Lower leg skin (tissue), 4 donors: ENCODE measurements around the gene AKAP10. TPM values are rescaled to one million over a fixed set of nuclear protein-coding genes. Genes with fewer than 3 reads are reported as not detected.
"Not testable (repeated sequence)": the region's sequence is repeated elsewhere in the genome, so short reads cannot be mapped to it uniquely, and the experiment has no call there.

Experiments used
- DNase-seq, 2 donors: peaks; one replicate each; pipeline ENCODE4 v3.0.0-alpha.2; 2019; ENCODE audit warnings: low spot score in 2 of 2
- H3K4me3 ChIP-seq: fragments of 200-600 bp; sonication (generic); 2 replicates; pipeline ENCODE4 v1.5.1; 2017; ENCODE audit warnings: mild to moderate bottlenecking, low read depth; ENCODE audit not compliant: poor library complexity, severe bottlenecking
- POLR2A ChIP-seq, 2 donors: fragments of 450-650 bp; IDR thresholded peaks; one replicate each; pipeline ENCODE4 v1.6.1; 2016 to 2017; ENCODE audit warnings: antibody characterized with exemption in 2 of 2, mild to moderate bottlenecking in 1 of 2, moderate library complexity in 1 of 2
- WGBS, 2 donors: methylation state at CpG; one replicate each; pipeline ENCODE4 v1.1.5; 2018; 5-methylcytosine and 5-hydroxymethylcytosine counted together
- intact Hi-C: fragments of 100-400 bp; cut with DNase I; formaldehyde crosslinking; loops from one replicate; pipeline ENCODE4 v1.15.0; 2023; ENCODE audit warnings: low total_unique reads
- total RNA-seq, 4 donors: library from RNA; depleted of rRNA; stranded (reverse); fragments of >200 nt; gene quantifications; one replicate each; pipeline ENCODE4 v1.1.0, GENCODE V29; 2016
- TF ChIP-seq, protein P1 (sequence below), 3 donors: fragments of 450-650 bp; IDR thresholded peaks; one replicate each; pipeline ENCODE4 v1.5.1; 2016; ENCODE audit warnings: antibody characterized with exemption in 3 of 3, mild to moderate bottlenecking in 3 of 3, moderate library complexity in 2 of 3

The AKAP10 gene
- total RNA-seq, 4 donors from 2014 or later: 16.3 to 32.4 (median 23.5) TPM

DNA sequence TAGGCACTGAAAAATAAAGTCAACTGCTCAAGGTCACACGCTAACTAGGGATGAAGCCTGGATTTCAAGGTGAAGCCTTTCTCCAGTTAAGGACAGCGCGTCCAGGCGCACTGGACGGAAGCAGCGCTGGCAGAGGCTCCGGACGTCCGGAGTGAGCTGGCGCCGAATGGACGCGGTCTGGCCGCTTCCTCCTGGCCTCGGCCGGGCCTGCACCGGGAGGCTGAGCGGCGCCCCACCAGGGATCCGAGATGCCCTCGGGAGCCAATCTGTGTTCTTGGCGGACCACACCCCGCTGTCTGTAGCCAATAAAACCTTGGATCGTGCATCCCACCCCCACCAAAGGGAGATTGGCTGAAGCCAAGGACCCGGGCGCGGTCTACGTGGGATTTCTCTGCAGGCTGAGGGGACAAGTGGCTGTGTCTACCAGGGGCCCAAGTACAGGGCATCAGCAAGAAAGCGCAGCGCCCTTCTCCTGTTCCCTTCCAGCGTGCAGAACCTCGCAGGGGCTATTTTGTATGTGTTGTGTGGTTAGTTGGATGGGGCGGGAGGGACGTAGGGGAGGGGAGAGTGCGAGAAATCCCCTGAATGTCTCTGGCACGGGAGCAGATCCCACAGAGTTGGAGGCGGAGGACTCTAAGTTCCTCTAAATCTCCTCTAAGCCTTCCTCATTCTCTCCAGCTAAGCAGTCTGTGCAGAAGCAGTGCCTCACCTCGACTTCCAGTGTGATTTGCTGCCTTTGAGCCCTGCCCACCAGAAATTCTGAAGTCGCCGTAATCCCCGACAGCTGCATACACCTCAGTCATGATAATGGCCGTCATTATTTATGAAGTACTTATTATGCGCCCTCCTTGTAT lies 2.5 kb upstream of the AKAP10 start:
- no peak for TF ChIP-seq POLR2A (IDR thresholded peaks at IDR 0.05)
- TF ChIP-seq, protein P1, sequence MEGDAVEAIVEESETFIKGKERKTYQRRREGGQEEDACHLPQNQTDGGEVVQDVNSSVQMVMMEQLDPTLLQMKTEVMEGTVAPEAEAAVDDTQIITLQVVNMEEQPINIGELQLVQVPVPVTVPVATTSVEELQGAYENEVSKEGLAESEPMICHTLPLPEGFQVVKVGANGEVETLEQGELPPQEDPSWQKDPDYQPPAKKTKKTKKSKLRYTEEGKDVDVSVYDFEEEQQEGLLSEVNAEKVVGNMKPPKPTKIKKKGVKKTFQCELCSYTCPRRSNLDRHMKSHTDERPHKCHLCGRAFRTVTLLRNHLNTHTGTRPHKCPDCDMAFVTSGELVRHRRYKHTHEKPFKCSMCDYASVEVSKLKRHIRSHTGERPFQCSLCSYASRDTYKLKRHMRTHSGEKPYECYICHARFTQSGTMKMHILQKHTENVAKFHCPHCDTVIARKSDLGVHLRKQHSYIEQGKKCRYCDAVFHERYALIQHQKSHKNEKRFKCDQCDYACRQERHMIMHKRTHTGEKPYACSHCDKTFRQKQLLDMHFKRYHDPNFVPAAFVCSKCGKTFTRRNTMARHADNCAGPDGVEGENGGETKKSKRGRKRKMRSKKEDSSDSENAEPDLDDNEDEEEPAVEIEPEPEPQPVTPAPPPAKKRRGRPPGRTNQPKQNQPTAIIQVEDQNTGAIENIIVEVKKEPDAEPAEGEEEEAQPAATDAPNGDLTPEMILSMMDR (IDR thresholded peaks at IDR 0.05): no peak
- DNase-seq: peak in 1 of 2 donors; percentile 82
- intact Hi-C loops: no loop called here
- 76 to 86% methylated on average over 43 of the region's 43 CpGs for WGBS, 2 donors
- H3K4me3 ChIP-seq: no peak overlapping the region

DNA sequence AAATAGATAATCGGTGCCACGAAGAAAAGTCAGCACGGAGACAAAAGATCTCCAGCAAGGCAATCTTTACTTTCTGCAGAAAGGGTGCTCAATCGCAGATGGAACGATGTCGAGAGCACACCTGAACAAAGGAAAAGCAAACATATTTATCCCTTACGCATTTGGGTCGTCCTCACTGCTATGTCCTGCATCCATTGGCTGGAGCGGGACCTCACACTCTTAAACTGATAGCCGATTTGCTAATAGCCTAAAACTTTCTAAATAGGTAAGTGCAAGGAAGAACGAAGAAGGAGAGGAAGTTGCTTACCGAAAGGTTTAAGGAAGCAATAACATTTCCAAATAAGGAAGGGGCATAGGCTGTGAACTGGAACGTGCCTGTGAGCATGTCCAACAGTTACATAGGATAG lies 1.2 kb upstream of the AKAP10 start:
- intact Hi-C loops: no loop called here
- H3K4me3 ChIP-seq: no peak overlapping the region
- 90 to 92% methylated on average over 13 of the region's 13 CpGs for WGBS, 2 donors
- TF ChIP-seq, protein P1 (IDR thresholded peaks at IDR 0.05): no peak
- no peak for TF ChIP-seq POLR2A (IDR thresholded peaks at IDR 0.05)
- no peak for DNase-seq

DNA sequence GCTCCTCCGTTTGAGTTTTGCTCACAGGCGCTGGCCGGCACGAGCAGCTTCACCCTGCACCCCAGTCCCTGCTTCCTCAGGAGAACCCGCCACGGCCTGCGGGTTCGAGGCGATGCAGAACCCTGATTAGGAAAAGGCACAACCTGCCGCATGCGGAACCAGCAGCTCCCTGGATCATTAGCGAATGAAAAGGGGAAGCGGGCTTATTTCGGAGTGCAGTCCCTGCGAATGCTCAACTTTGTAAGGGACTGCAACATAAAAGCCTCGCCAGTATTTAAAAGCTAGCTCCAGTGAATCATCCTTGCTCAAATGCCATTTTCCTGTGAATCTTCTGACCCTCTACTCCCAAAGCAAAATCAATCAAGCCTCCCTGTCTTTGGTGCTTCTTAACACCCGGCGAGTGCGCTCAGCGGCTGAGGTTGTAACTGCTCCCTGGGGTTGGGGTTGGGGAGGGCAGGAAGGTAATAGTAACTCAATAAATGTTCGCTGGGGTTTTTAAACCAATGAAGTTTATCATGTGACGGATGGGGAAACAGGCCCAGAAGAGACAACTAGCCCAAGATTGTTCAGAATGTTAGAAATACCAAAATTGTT lies 678 bp upstream of the AKAP10 start:
- DNase-seq: no peak
- WGBS, 2 donors: 22 to 26% methylated on average over 18 to 22 of the region's 22 CpGs
- peak overlapping the region; percentile 97 for H3K4me3 ChIP-seq
- TF ChIP-seq POLR2A (IDR thresholded peaks at IDR 0.05): no peak
- TF ChIP-seq, protein P1 (IDR thresholded peaks at IDR 0.05): no peak
- intact Hi-C loops: no loop called here

DNA sequence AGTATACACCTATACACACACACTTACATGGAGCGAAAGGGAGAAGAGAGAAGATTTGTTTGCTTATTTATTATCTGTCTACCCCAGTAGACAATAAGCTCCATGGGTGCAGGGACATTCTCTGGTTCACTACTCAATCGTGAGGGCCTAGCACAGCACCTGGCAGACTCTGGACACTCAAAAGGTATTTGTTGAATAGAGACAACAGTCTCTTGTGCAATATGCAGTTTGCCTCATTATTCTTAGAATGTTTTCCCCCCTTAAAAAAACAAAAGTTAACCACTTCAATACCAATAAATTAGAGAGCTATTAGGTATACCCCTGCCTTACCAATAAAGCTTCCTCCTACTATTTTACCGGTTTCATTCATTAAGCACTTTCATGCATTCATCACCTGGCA lies 2.0 kb downstream of the AKAP10 start:
- DNase-seq: no peak
- intact Hi-C loops: no loop called here
- WGBS, 2 donors: 72 to 77% methylated on average over 3 of the region's 3 CpGs
- H3K4me3 ChIP-seq: no peak overlapping the region
- TF ChIP-seq POLR2A (IDR thresholded peaks at IDR 0.05): no peak
- TF ChIP-seq, protein P1 (IDR thresholded peaks at IDR 0.05): no peak

DNA sequence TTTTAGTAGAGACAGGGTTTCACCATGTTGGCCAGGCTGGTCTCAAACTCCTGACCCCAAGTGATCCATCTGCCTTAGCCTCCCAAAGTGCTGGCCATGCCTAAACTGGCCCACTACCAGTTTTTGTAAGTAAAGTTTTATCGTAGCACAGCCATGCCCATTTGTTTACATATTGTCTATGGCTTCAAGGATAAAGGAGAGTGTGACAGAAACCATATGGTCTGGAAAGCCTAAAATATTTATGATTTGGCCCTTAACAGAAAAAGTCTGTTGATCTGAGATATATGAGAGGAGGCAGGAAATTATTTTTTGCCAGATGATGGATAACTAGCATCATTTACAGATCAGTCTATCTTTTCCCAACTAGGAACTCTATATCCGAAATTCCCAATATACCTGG lies 4.5 kb downstream of the AKAP10 start:
- no peak for DNase-seq
- intact Hi-C loops: no loop called here
- H3K4me3 ChIP-seq: no peak overlapping the region
- WGBS, 2 donors: 80 to 83% methylated on average over 2 of the region's 2 CpGs
- no peak for TF ChIP-seq POLR2A (IDR thresholded peaks at IDR 0.05)
- TF ChIP-seq, protein P1 (IDR thresholded peaks at IDR 0.05): no peak

DNA sequence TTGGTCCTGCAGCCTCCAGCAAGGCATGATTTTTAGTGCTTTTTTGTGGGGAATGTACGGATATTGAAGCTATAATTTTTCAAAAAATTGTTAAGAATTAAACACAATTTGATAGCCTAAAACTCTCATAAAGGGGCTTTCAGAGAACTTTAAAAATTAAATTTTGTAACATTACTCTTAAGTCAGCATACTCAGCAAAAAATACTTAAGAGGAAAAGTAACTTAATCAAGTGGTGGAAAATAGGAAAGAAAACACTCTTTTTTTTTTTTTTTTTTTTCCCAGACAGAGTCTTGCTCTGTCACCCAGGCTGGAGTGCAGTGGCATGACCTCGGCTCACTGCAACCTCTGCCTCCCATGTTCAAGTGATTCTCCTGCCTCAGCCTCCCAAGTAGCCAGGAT lies 14.7 kb downstream of the AKAP10 start:
- H3K4me3 ChIP-seq, intact Hi-C loops, DNase-seq: not testable (repeated sequence)
- 59 to 91% methylated on average over 2 of the region's 2 CpGs for WGBS, 2 donors
